C4-2B (cell line): ENCODE measurements around the gene SPINT1.

ENCODE experiments used
- CTCF ChIP-seq: fragments of 450-650 bp; conservative IDR thresholded peaks from 2 replicates; pipeline ENCODE4 v1.5.1; 2017; ENCODE audit warnings: mild to moderate bottlenecking
- ZFX ChIP-seq: fragments of 450-650 bp; IDR thresholded peaks from 2 replicates; pipeline ENCODE4 v1.6.1; 2017

- TF ChIP-seq CTCF (no peak), ZFX (no peak)
Measured at GRCh38 chr15:40831861-40832260, 12.0 kb upstream of the SPINT1 start.
